Calu3 (cell line): ENCODE measurements around the gene CDCA7L. TPM values are rescaled to one million over a fixed set of nuclear protein-coding genes. Genes with fewer than 3 reads are reported as not detected.
"Not testable (repeated sequence)": the region's sequence is repeated elsewhere in the genome, so short reads cannot be mapped to it uniquely, and the experiment has no call there.

Experiments
- BruUV-seq: library from RNA; stranded (reverse); fragments of 400-500 nt; replicated peaks from 2 replicates; lab custom pipeline; 2021; lab: Mats Ljungman, UMichigan
- CTCF ChIA-PET: fragments of 300-600 bp; sonication (Branson Sonifier 250); formaldehyde crosslinking; loops from one replicate; lab custom pipeline; 2022; ENCODE audit warnings: antibody characterized with exemption; lab: Charles Lee
- DNase-seq: peaks from one replicate; pipeline ENCODE4 v3.0.0; 2022
- H3K27ac Mint-ChIP-seq: one replicate; pipeline ENCODE4 v1.8.0; 2022; ENCODE audit warnings: mixed read lengths; ENCODE audit not compliant: unreplicated experiment
- H3K27me3 Mint-ChIP-seq: one replicate; pipeline ENCODE4 v1.8.0; 2022; ENCODE audit warnings: mixed read lengths; ENCODE audit not compliant: unreplicated experiment
- H3K36me3 Mint-ChIP-seq: one replicate; pipeline ENCODE4 v1.8.0; 2022; ENCODE audit warnings: mild to moderate bottlenecking, moderate library complexity, mixed read lengths; ENCODE audit not compliant: insufficient read depth, unreplicated experiment
- H3K4me1 Mint-ChIP-seq: one replicate; pipeline ENCODE4 v1.8.0; 2022; ENCODE audit warnings: mild to moderate bottlenecking, low read depth, mixed read lengths; ENCODE audit not compliant: unreplicated experiment
- H3K4me3 Mint-ChIP-seq: one replicate; pipeline ENCODE4 v1.8.0; 2022; ENCODE audit warnings: mild to moderate bottlenecking, low read depth, moderate library complexity, mixed read lengths; ENCODE audit not compliant: unreplicated experiment
- H3K9me3 Mint-ChIP-seq: one replicate; pipeline ENCODE4 v1.8.0; 2022; ENCODE audit warnings: low read depth, mixed read lengths; ENCODE audit not compliant: unreplicated experiment
- intact Hi-C: fragments of 100-400 bp; cut with micrococcal nuclease; formaldehyde crosslinking; loops from one replicate; pipeline ENCODE4 v1.10.0; 2022; ENCODE audit not compliant: unreplicated experiment
- total RNA-seq: library from RNA; stranded (reverse); gene quantifications from 2 replicates; pipeline ENCODE4 v1.2.3, GENCODE V29; 2022
- TF ChIP-seq, protein P1 (sequence below): fragments of 200-600 bp; IDR thresholded peaks from one replicate; pipeline ENCODE4 v1.8.0; 2022; ENCODE audit warnings: antibody characterized with exemption; ENCODE audit not compliant: unreplicated experiment

Gene CDCA7L
- total RNA-seq, 1 experiment from 2014 or later = 76.3 TPM

DNA sequence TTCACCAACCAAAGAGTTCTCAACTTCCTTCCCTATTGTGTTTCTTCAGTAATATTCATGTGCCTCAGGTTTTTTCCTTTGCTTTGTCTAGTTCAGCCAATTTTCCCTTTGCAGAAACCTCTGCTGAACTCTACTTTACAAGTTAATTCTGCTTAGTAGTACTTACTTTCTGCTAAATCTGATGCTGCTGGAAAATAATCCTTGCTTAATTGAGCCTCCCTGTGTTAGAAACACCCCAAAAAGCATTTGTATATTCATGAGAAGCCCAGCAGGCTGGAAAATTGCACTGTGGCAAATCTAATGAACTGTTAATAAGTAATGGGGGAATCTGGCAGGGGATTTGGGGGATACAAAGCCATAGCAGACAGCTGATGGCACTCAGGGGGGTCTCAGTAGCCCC lies 78.5 kb downstream of the CDCA7L start:
- no peak overlapping the region for H3K4me3 Mint-ChIP-seq
- no TSS peak for BruUV-seq
- H3K36me3 Mint-ChIP-seq = no peaks in the 10 kb centered on the region
- H3K27me3 Mint-ChIP-seq = no peaks in the 10 kb centered on the region
- no peak overlapping the region for H3K27ac Mint-ChIP-seq
- CTCF ChIA-PET = no interaction called here
- peaks cover 17% of the 10 kb centered on the region for H3K4me1 Mint-ChIP-seq
- DNase-seq = no peak
- TF ChIP-seq, protein P1, sequence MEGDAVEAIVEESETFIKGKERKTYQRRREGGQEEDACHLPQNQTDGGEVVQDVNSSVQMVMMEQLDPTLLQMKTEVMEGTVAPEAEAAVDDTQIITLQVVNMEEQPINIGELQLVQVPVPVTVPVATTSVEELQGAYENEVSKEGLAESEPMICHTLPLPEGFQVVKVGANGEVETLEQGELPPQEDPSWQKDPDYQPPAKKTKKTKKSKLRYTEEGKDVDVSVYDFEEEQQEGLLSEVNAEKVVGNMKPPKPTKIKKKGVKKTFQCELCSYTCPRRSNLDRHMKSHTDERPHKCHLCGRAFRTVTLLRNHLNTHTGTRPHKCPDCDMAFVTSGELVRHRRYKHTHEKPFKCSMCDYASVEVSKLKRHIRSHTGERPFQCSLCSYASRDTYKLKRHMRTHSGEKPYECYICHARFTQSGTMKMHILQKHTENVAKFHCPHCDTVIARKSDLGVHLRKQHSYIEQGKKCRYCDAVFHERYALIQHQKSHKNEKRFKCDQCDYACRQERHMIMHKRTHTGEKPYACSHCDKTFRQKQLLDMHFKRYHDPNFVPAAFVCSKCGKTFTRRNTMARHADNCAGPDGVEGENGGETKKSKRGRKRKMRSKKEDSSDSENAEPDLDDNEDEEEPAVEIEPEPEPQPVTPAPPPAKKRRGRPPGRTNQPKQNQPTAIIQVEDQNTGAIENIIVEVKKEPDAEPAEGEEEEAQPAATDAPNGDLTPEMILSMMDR = no peak
- no peaks in the 10 kb centered on the region for H3K9me3 Mint-ChIP-seq
- intact Hi-C loops = no loop called here

DNA sequence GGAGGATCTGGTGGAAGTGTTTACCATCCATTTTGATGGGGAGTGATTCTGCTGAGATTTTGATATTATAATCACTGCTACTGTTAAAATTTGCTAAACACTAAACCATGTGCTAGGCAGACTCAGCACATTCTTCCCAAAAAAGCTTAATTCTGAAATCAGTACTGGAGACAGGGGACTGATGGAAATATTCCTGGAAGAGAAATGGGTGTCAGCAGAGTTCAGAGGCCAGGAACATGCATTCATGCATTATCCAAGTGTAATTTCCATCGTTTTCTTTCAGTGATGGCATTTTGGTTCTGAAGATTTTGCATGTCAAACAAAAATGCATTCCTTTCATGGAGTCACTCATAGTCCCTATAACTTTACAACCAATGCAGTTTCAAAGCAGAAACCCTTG lies 79.0 kb downstream of the CDCA7L start:
- BruUV-seq = no TSS peak
- H3K36me3 Mint-ChIP-seq = no peaks in the 10 kb centered on the region

DNA sequence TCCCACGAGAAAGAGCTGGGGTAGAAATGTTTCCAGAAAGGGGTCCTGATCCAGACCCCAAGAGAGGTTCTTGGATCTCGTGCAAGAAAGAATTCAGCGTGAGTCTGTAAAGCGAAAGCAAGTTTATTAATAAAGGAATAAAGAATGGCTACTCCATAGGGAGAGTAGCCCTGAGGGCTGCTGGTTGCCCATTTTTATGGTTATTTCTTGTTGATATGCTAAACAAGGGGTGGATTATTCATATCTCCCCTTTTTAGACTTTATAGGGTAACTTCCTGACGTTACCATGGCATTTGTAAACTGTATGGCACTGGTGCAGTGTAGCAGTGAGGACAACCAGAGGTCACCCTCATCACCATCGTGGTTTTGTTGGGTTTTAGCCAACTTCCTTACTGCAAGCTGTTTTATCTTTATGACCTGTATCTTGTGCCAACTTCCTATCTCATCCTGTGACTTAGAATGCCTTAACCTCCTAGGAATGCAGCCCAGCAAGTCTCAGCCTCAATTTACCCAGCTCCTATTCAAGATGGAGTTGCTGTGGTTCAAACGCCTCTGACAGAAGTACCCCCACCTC lies 80.0 kb downstream of the CDCA7L start:
- H3K9me3 Mint-ChIP-seq, intact Hi-C loops, H3K27me3 Mint-ChIP-seq, BruUV-seq, H3K36me3 Mint-ChIP-seq, H3K4me3 Mint-ChIP-seq, H3K27ac Mint-ChIP-seq: not testable (repeated sequence)
- peaks cover 17% of the 10 kb centered on the region for H3K4me1 Mint-ChIP-seq
- peak; percentile 43 for DNase-seq
- CTCF ChIA-PET = interaction anchor here (1.1 kb wide), 1 partner anchor 244 kb away, joined by 3 read pairs; no protein-coding TSS in a partner anchor

More for the DNA sequence above, 79.0 kb downstream of the CDCA7L start:
- Mint-ChIP-seq H3K9me3 (no peaks in the 10 kb centered on the region), H3K27me3 (no peaks in the 10 kb centered on the region), H3K27ac (no peak overlapping the region), H3K4me1 (peaks cover 17% of the 10 kb centered on the region), H3K4me3 (no peak overlapping the region)
- DNase-seq = no peak
- intact Hi-C loops = no loop called here
- CTCF ChIA-PET = no interaction called here
- TF ChIP-seq, protein P1 = no peak

DNA sequence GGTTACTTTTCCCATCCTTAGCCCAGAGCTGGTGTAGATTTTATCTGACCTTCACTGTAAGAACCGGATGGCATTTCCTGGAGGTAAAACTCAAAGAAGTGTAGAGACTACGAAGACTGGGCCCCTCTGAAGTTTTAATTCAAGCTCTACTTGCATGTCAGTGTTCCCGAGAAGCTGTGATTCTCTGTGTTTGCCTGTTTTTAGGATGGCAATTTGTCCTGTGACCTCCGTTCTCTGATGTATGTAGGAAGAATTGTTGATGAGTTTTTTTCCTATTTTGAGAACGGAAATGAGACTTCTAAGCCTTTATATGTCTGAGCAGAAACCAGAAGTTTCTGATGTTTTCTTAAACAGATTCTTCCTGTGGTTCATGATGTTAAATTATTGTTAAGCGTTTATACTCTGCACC lies 94.1 kb downstream of the CDCA7L start:
- BruUV-seq = no TSS peak
- Mint-ChIP-seq H3K4me3 (no peak overlapping the region), H3K9me3 (no peaks in the 10 kb centered on the region), H3K4me1 (no peaks in the 10 kb centered on the region), H3K27me3 (no peaks in the 10 kb centered on the region), H3K36me3 (no peaks in the 10 kb centered on the region), H3K27ac (no peak overlapping the region)
- TF ChIP-seq, protein P1 = no peak
- CTCF ChIA-PET = interaction anchor here (0.7 kb wide), 1 partner anchor 247 kb away, joined by 5 read pairs; no protein-coding TSS in a partner anchor
- DNase-seq = no peak
- intact Hi-C loops = no loop called here
